Measurements from ENCODE around the gene MAN2A1.

MAN2A1 gene

GRCh38 chr5:109701792-109702191, 12.1 kb downstream of the MAN2A1 start:
- no peaks in the 10 kb centered on the region for H3K27me3 ChIP-seq (ENCODE audit: insufficient read depth, poor library complexity, severe bottlenecking)
- no peak overlapping the region for H3K27ac ChIP-seq (ENCODE audit: poor library complexity, severe bottlenecking)
- H3K36me3 ChIP-seq (ENCODE audit: low read depth) = peaks cover 23% of the 10 kb centered on the region
- ATAC-seq (ENCODE audit: low read depth) = no peak
- no peak overlapping the region for H3K4me3 ChIP-seq (ENCODE audit: severe bottlenecking)
- DNase-seq (ENCODE audit: low spot score) = no peak
- H3K4me1 ChIP-seq (ENCODE audit: insufficient read depth, poor library complexity, severe bottlenecking) = peaks cover 2% of the 10 kb centered on the region
- H3K9me3 ChIP-seq (ENCODE audit: severe bottlenecking) = no peaks in the 10 kb centered on the region
- TF ChIP-seq, protein P1, sequence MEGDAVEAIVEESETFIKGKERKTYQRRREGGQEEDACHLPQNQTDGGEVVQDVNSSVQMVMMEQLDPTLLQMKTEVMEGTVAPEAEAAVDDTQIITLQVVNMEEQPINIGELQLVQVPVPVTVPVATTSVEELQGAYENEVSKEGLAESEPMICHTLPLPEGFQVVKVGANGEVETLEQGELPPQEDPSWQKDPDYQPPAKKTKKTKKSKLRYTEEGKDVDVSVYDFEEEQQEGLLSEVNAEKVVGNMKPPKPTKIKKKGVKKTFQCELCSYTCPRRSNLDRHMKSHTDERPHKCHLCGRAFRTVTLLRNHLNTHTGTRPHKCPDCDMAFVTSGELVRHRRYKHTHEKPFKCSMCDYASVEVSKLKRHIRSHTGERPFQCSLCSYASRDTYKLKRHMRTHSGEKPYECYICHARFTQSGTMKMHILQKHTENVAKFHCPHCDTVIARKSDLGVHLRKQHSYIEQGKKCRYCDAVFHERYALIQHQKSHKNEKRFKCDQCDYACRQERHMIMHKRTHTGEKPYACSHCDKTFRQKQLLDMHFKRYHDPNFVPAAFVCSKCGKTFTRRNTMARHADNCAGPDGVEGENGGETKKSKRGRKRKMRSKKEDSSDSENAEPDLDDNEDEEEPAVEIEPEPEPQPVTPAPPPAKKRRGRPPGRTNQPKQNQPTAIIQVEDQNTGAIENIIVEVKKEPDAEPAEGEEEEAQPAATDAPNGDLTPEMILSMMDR (IDR thresholded peaks at IDR 0.05; ENCODE audit: poor library complexity, severe bottlenecking) = no peak

GRCh38 chr5:109703166-109703565, 13.4 kb downstream of the MAN2A1 start:
- H3K27ac ChIP-seq (ENCODE audit: poor library complexity, severe bottlenecking) = no peak overlapping the region
- TF ChIP-seq, protein P1 (IDR thresholded peaks at IDR 0.05; ENCODE audit: poor library complexity, severe bottlenecking) = no peak
- no peak overlapping the region for H3K4me3 ChIP-seq (ENCODE audit: severe bottlenecking)
- no peaks in the 10 kb centered on the region for H3K27me3 ChIP-seq (ENCODE audit: insufficient read depth, poor library complexity, severe bottlenecking)
- H3K9me3 ChIP-seq (ENCODE audit: severe bottlenecking) = no peaks in the 10 kb centered on the region
- H3K4me1 ChIP-seq (ENCODE audit: insufficient read depth, poor library complexity, severe bottlenecking) = peaks cover 2% of the 10 kb centered on the region
- ATAC-seq (ENCODE audit: low read depth) (no peak), DNase-seq (ENCODE audit: low spot score) (no peak)
- peaks cover 22% of the 10 kb centered on the region for H3K36me3 ChIP-seq (ENCODE audit: low read depth)

GRCh38 chr5:109703829-109704228, 14.1 kb downstream of the MAN2A1 start:
- H3K4me3 ChIP-seq (ENCODE audit: severe bottlenecking) = no peak overlapping the region
- H3K36me3 ChIP-seq (ENCODE audit: low read depth) = peaks cover 19% of the 10 kb centered on the region
- no peaks in the 10 kb centered on the region for H3K27me3 ChIP-seq (ENCODE audit: insufficient read depth, poor library complexity, severe bottlenecking)
- H3K27ac ChIP-seq (ENCODE audit: poor library complexity, severe bottlenecking) = no peak overlapping the region
- ATAC-seq (ENCODE audit: low read depth) (no peak), DNase-seq (ENCODE audit: low spot score) (no peak)
- TF ChIP-seq, protein P1 (IDR thresholded peaks at IDR 0.05; ENCODE audit: poor library complexity, severe bottlenecking) = no peak
- H3K4me1 ChIP-seq (ENCODE audit: insufficient read depth, poor library complexity, severe bottlenecking) = peaks cover 2% of the 10 kb centered on the region
- no peaks in the 10 kb centered on the region for H3K9me3 ChIP-seq (ENCODE audit: severe bottlenecking)

DNA sequence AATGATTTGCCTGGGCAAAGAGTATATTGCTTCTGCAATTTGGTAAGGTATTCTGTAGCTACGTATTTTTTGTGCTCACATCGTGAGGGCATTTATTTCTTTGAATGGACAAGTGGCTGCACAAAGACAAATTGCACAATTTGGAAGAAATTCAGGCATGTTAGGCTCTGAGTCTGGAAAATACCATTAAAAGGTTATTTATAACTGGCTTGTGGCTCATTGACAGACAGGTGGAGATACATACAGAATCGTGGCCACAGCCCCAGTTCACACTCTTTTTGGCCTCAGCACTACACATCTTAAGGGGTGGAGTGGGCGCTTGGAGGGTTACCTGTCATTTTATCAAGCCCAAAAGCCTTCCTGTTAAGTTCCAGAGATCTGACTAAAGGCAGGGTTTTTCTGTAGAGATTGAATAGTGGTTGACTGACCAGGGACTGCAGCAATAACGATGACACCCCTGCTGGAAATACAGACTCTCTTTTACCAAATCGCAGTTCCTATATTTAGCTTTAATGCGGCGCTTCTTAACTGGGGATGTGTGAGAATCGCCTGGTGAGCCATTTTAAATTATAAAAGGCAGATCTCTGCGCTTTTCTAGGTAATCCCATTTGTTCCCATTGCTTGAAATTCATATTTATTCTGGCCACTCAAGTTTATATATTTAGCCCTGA, 14.7 kb downstream of the MAN2A1 start:
- DNase-seq (ENCODE audit: low spot score) = no peak
- TF ChIP-seq, protein P1 (IDR thresholded peaks at IDR 0.05; ENCODE audit: poor library complexity, severe bottlenecking) = no peak

GRCh38 chr5:109705596-109705995, 15.9 kb downstream of the MAN2A1 start:
- no peak for ATAC-seq (ENCODE audit: low read depth)
- Histone ChIP-seq H3K36me3 (ENCODE audit: low read depth) (peaks cover 4% of the 10 kb centered on the region; the same call in 1 of the 2 replicates), H3K9me3 (ENCODE audit: severe bottlenecking) (no peaks in the 10 kb centered on the region), H3K4me1 (ENCODE audit: insufficient read depth, poor library complexity, severe bottlenecking) (peaks cover 2% of the 10 kb centered on the region), H3K27ac (ENCODE audit: poor library complexity, severe bottlenecking) (no peak overlapping the region), H3K4me3 (ENCODE audit: severe bottlenecking) (no peak overlapping the region), H3K27me3 (ENCODE audit: insufficient read depth, poor library complexity, severe bottlenecking) (no peaks in the 10 kb centered on the region)
- TF ChIP-seq, protein P1 (IDR thresholded peaks at IDR 0.05; ENCODE audit: poor library complexity, severe bottlenecking) = no peak
- DNase-seq (ENCODE audit: low spot score) = no peak

More for the DNA sequence above, 14.7 kb downstream of the MAN2A1 start:
- no peak overlapping the region for H3K27ac ChIP-seq (ENCODE audit: poor library complexity, severe bottlenecking)
- no peaks in the 10 kb centered on the region for H3K9me3 ChIP-seq (ENCODE audit: severe bottlenecking)
- no peak overlapping the region for H3K4me3 ChIP-seq (ENCODE audit: severe bottlenecking)
- no peak for ATAC-seq (ENCODE audit: low read depth)
- no peaks in the 10 kb centered on the region for H3K27me3 ChIP-seq (ENCODE audit: insufficient read depth, poor library complexity, severe bottlenecking)
- H3K36me3 ChIP-seq (ENCODE audit: low read depth) = peaks cover 14% of the 10 kb centered on the region
- H3K4me1 ChIP-seq (ENCODE audit: insufficient read depth, poor library complexity, severe bottlenecking) = peaks cover 2% of the 10 kb centered on the region

All from RWPE2 (cell line).